Prostate gland (tissue), 2 donors: ENCODE measurements around the gene FMNL2.

Experiments used
- CTCF ChIP-seq, 4 experiments: fragments of 200-600 bp in 2 of 4; fragments of 450-650 bp in 2 of 4; sonication (generic) in 2 of 4; IDR thresholded peaks; 1 replicate in 3 of 4; 2 replicates in 1 of 4; pipeline ENCODE4 v1.5.1; 2016 to 2019; ENCODE audit warnings: antibody characterized with exemption in 4 of 4, mild to moderate bottlenecking in 2 of 4, moderate library complexity in 2 of 4
- POLR2AphosphoS5 ChIP-seq: sonication (generic); formaldehyde crosslinking; IDR thresholded peaks from one replicate; pipeline ENCODE4 v1.6.1; 2017; ENCODE audit warnings: antibody characterized with exemption

DNA sequence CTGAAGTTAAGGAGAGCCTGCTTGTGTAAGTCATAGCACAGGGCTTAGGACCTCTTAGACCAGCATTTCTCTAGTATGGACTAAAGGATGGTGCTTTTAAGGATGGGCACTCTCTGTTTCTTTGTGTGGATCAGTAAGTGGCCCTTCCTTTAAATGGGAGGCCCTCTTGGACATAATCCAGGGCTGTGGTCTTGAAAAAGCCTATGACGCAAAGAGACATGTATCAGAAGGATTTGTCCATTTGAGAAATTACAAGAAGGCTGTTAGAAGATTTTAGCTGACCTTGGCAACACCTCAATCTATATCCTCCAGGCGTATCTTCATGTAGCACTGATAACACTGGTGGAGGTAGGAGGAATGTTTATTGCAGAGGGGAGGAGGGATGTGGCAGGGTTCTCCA lies 303.1 kb downstream of the FMNL2 start:
- TF ChIP-seq POLR2AphosphoS5: no peak
- no peak for TF ChIP-seq CTCF (IDR thresholded peaks at IDR 0.05)
